GM12892 (cell line): ENCODE measurements around the gene PTAR1.

ENCODE experiments used
- POLR2A ChIP-seq: IDR thresholded peaks from 2 replicates; pipeline ENCODE4 v1.6.1; 2011; ENCODE audit warnings: low read depth, low read length, control low read depth
- TAF1 ChIP-seq: IDR thresholded peaks from 2 replicates; pipeline ENCODE4 v1.6.1; 2011; ENCODE audit warnings: low read depth, mild to moderate bottlenecking, control low read depth, low read length, borderline replicate concordance

DNA sequence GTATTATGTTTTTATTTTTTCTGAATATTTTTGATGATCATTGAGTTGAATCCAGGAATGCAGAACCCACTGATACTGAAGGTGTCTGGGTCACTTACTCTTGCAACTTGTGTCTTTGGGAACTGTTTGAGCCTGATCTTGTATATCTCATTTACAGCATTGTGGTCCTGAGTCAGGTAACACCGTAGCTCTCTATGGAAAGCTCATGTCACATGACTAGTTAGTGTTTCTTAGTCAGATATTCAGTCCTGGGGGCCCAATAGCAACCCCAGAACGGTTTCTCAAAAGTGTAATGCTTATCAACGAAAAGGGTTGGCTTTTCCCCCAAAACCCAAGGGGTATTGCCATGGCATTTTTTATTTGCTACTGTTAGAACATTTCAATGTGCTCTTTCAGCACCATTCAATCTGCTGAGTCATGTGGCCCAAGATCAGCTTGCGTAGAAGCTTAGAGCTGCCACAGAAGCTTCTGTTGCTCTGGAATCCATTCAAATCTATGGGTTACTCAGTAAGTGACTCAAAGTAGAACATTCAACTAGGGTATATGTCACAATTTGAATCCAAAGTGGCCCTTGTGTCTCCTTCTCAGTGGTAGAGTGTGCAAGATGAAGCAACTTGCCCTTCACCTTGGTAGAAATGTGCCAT is 12.1 kb upstream of the PTAR1 start:
- TF ChIP-seq POLR2A (no peak), TAF1 (no peak)
